ENCODE data around the gene TPD52L3.

Gene TPD52L3

GRCh38 chr9:6328103-6328502 lies at the start of gene TPD52L3:
Gene TPD52L3, plus strand, starts transcription at chr9:6328375. Its CDS starts 221 bp downstream, at chr9:6328596.
- no peak for DNase-seq (ENCODE audit: low read depth)

GRCh38 chr9:6301858-6302257 lies 26.3 kb upstream of the TPD52L3 start:
- DNase-seq (ENCODE audit: low read depth) = no peak

GRCh38 chr9:6302417-6302816 lies 25.8 kb upstream of the TPD52L3 start:
- peak; percentile 10 for DNase-seq (ENCODE audit: low read depth)

GRCh38 chr9:6304232-6304631 lies 23.9 kb upstream of the TPD52L3 start:
- no peak for DNase-seq (ENCODE audit: low read depth)

- DNase-seq (ENCODE audit: low read depth) = peak; percentile 8
These were observed 22.1 kb upstream of the TPD52L3 start for GRCh38 chr9:6305954-6306563.

- DNase-seq (ENCODE audit: low read depth) = no peak
These were observed 20.6 kb upstream of the TPD52L3 start for GRCh38 chr9:6307551-6308096.

- no peak for DNase-seq (ENCODE audit: low read depth)
These were observed 2.9 kb downstream of the TPD52L3 start for GRCh38 chr9:6330958-6331634.

- DNase-seq (ENCODE audit: low read depth) = no peak
These were observed 6.1 kb downstream of the TPD52L3 start for GRCh38 chr9:6334305-6334704.

- DNase-seq (ENCODE audit: low read depth) = no peak
These were observed 20.6 kb downstream of the TPD52L3 start for GRCh38 chr9:6348766-6349165.

GRCh38 chr9:6351737-6352136 lies 23.6 kb downstream of the TPD52L3 start:
- DNase-seq (ENCODE audit: low read depth) = no peak

- DNase-seq (ENCODE audit: low read depth) = peak; percentile 31
These were observed 26.0 kb downstream of the TPD52L3 start for GRCh38 chr9:6354072-6354686.

GRCh38 chr9:6355728-6356127 lies 27.6 kb downstream of the TPD52L3 start:
- DNase-seq (ENCODE audit: low read depth) = peak; percentile 27

- DNase-seq (ENCODE audit: low read depth) = no peak
These were observed 28.3 kb downstream of the TPD52L3 start for GRCh38 chr9:6356441-6356840.

- no peak for DNase-seq (ENCODE audit: low read depth)
These were observed 28.7 kb downstream of the TPD52L3 start for GRCh38 chr9:6356904-6357303.

GRCh38 chr9:6367128-6367890 lies 39.1 kb downstream of the TPD52L3 start:
- DNase-seq (ENCODE audit: low read depth) = no peak

GRCh38 chr9:6368831-6369230 lies 40.7 kb downstream of the TPD52L3 start:
- no peak for DNase-seq (ENCODE audit: low read depth)
